HCT116 (cell line): ENCODE data around the gene SKP2. TPM values are rescaled to one million over a fixed set of nuclear protein-coding genes. Genes with fewer than 3 reads are reported as not detected.

ENCODE experiments used
- ATAC-seq: fragments of 200-7000 bp; cut with Tn5 transposase; 2 replicates; pipeline ENCODE4 v1.9.1; 2020; ENCODE audit warnings: mild to moderate bottlenecking, moderate library complexity
- BruUV-seq: library from RNA; stranded (reverse); fragments of 400-500 nt; replicated peaks from 2 replicates; lab custom pipeline; 2021; lab: Mats Ljungman, UMichigan
- CTCF ChIA-PET: fragments of 300-600 bp; sonication (Branson Sonifier 250); formaldehyde crosslinking; loops from one replicate; lab custom pipeline; 2021; ENCODE audit warnings: antibody characterized with exemption; lab: Charles Lee
- POLR2A ChIA-PET: fragments of 300-600, 350-600 bp; sonication (Branson Sonifier 250); formaldehyde crosslinking; loops from one replicate; lab custom pipeline; 2021; ENCODE audit warnings: antibody characterized with exemption; lab: Charles Lee
- RAD21 ChIA-PET, 2 experiments: fragments of 300-600 bp; sonication (Branson Sonifier 250); formaldehyde crosslinking; loops; one replicate each; lab custom pipeline; 2023; ENCODE audit warnings: low total read pairs in 2 of 2; ENCODE audit not compliant: uncharacterized antibody in 2 of 2, unreplicated experiment in 2 of 2, low non-redundant PET in 1 of 2; lab: Charles Lee
- DNase-seq: peaks from one replicate; pipeline ENCODE4 v3.0.0-alpha.2; 2010; ENCODE audit warnings: low read depth, low spot score
- H2AFZ ChIP-seq: fragments of 200-600 bp; shearing (Covaris generic), sonication (generic); 2 replicates; pipeline ENCODE4 v1.6.1; 2017; ENCODE audit warnings: low read depth, mixed run types, mixed read lengths, antibody characterized with exemption, low read length; ENCODE audit not compliant: poor library complexity, severe bottlenecking
- H3K27ac ChIP-seq: 2 replicates; pipeline ENCODE4 v1.5.1; 2012; ENCODE audit warnings: low read depth, low read length
- H3K27me3 ChIP-seq: fragments of 200-600 bp; sonication (generic); 2 replicates; pipeline ENCODE4 v1.6.1; 2016; ENCODE audit warnings: mixed run types, low read length, mixed read lengths; ENCODE audit not compliant: insufficient read depth
- H3K36me3 ChIP-seq, 2 experiments: fragments of 200-500 bp in 1 of 2; fragments of 200-600 bp in 1 of 2; sonication (Bioruptor generic) in 1 of 2; sonication (generic) in 1 of 2; 2 replicates each; pipeline versions ENCODE4 v1.5.1 to v1.6.1; 2014 to 2016; ENCODE audit warnings: low read length in 2 of 2, inconsistent platforms in 1 of 2, mixed read lengths in 1 of 2, mixed run types in 1 of 2; ENCODE audit not compliant: insufficient read depth in 2 of 2, control insufficient read depth in 1 of 2
- H3K4me1 ChIP-seq, 2 experiments: fragments of 200-600 bp in 1 of 2; sonication (generic) in 1 of 2; 2 replicates each; pipeline versions ENCODE4 v1.5.1 to v1.6.1; 2012 to 2017; ENCODE audit warnings: low read length in 2 of 2, inconsistent platforms in 1 of 2, mild to moderate bottlenecking in 1 of 2, mixed read lengths in 1 of 2, mixed run types in 1 of 2, moderate library complexity in 1 of 2; ENCODE audit not compliant: insufficient read depth in 2 of 2, control insufficient read depth in 1 of 2
- H3K4me2 ChIP-seq: fragments of 200-600 bp; sonication (generic); 2 replicates; pipeline ENCODE4 v1.6.1; 2017; ENCODE audit warnings: mixed run types, low read length, mixed read lengths
- H3K4me3 ChIP-seq, 2 experiments: fragments of 200-600 bp in 1 of 2; sonication (generic) in 1 of 2; replicated peaks in 1 of 2; 2 replicates each; pipeline ENCODE4 v1.5.1; 2011 to 2016; ENCODE audit warnings: low read length in 2 of 2, control low read depth in 1 of 2, low read depth in 1 of 2, mild to moderate bottlenecking in 1 of 2, mixed read lengths in 1 of 2, mixed run types in 1 of 2
- H3K79me2 ChIP-seq: fragments of 200-600 bp; sonication (generic); 2 replicates; pipeline ENCODE4 v1.6.1; 2017; ENCODE audit warnings: mild to moderate bottlenecking, mixed run types, low read length, moderate library complexity, mixed read lengths; ENCODE audit not compliant: insufficient read depth
- H3K9ac ChIP-seq: fragments of 200-600 bp; sonication (generic); 2 replicates; pipeline ENCODE4 v1.6.1; 2016; ENCODE audit warnings: low read length, mixed read lengths
- H3K9me2 ChIP-seq: fragments of 200-600 bp; sonication (generic), shearing (Covaris generic); 2 replicates; pipeline ENCODE4 v1.6.1; 2017; ENCODE audit warnings: mixed run types, mild to moderate bottlenecking, moderate library complexity; ENCODE audit not compliant: insufficient read depth
- H3K9me3 ChIP-seq, 2 experiments: fragments of 200-500 bp in 1 of 2; fragments of 200-600 bp in 1 of 2; sonication (Bioruptor generic) in 1 of 2; sonication (generic) in 1 of 2; 2 replicates each; pipeline ENCODE4 v1.6.1; 2014 to 2017; ENCODE audit warnings: low read length in 2 of 2, mixed read lengths in 2 of 2, inconsistent platforms in 1 of 2, low read depth in 1 of 2, mild to moderate bottlenecking in 1 of 2, mixed run types in 1 of 2, moderate library complexity in 1 of 2; ENCODE audit not compliant: control insufficient read depth in 1 of 2, insufficient read depth in 1 of 2
- H4K20me1 ChIP-seq: fragments of 200-600 bp; sonication (generic), shearing (Covaris generic); 2 replicates; pipeline ENCODE4 v1.6.1; 2017; ENCODE audit warnings: mixed run types, mild to moderate bottlenecking, moderate library complexity; ENCODE audit not compliant: insufficient read depth
- ATF3 ChIP-seq: IDR thresholded peaks from 2 replicates; pipeline ENCODE4 v1.6.1; 2012
- CBX3 ChIP-seq: IDR thresholded peaks from 2 replicates; pipeline ENCODE4 v1.6.1; 2012; ENCODE audit warnings: low read depth
- CEBPB ChIP-seq: IDR thresholded peaks from 2 replicates; pipeline ENCODE4 v1.6.1; 2012; ENCODE audit warnings: low read depth
- EGR1 ChIP-seq: IDR thresholded peaks from 2 replicates; pipeline ENCODE4 v1.6.1; 2012; ENCODE audit warnings: low read depth
- EZH2 ChIP-seq: fragments of 200-600 bp; sonication (generic); IDR thresholded peaks from 2 replicates; pipeline ENCODE4 v1.6.1; 2017; ENCODE audit warnings: antibody characterized with exemption, mixed run types
- FOSL1 ChIP-seq: IDR thresholded peaks from 2 replicates; pipeline ENCODE4 v1.6.1; 2012; ENCODE audit warnings: low read depth
- JUND ChIP-seq: IDR thresholded peaks from 2 replicates; pipeline ENCODE4 v1.6.1; 2012
- MAX ChIP-seq: IDR thresholded peaks from 2 replicates; pipeline ENCODE4 v1.6.1; 2012
- POLR2A ChIP-seq: IDR thresholded peaks from 2 replicates; pipeline ENCODE4 v1.7.0; 2011; ENCODE audit warnings: borderline replicate concordance; ENCODE audit not compliant: insufficient read depth, insufficient read length; ENCODE audit errors: extremely low read depth
- POLR2AphosphoS5 ChIP-seq: IDR thresholded peaks from 2 replicates; pipeline ENCODE4 v1.6.1; 2011; ENCODE audit warnings: mild to moderate bottlenecking, low read depth, low read length, moderate library complexity
- SP1 ChIP-seq: IDR thresholded peaks from 2 replicates; pipeline ENCODE4 v1.6.1; 2012; ENCODE audit warnings: low read depth
- TCF7L2 ChIP-seq: IDR thresholded peaks from 2 replicates; pipeline ENCODE4 v1.7.0; 2011; ENCODE audit warnings: borderline replicate concordance, inconsistent platforms; ENCODE audit not compliant: insufficient read depth, insufficient read length; ENCODE audit errors: extremely low read depth
- YY1 ChIP-seq: IDR thresholded peaks from 2 replicates; pipeline ENCODE4 v1.6.1; 2011; ENCODE audit warnings: low read length, low read depth, moderate library complexity, mild to moderate bottlenecking; ENCODE audit not compliant: insufficient replicate concordance; ENCODE audit errors: extremely low read depth
- ZNF274 ChIP-seq: fragments of 200-500 bp; sonication (Bioruptor generic); IDR thresholded peaks from 2 replicates; pipeline ENCODE4 v1.6.1; 2014; ENCODE audit warnings: mild to moderate bottlenecking, low read depth, low read length, inconsistent platforms
- intact Hi-C: fragments of 100-400 bp; cut with micrococcal nuclease; formaldehyde crosslinking; loops from 2 replicates; pipeline ENCODE4 v1.10.0; 2022
- total RNA-seq: library from RNA; stranded (reverse); gene quantifications from one replicate; pipeline ENCODE4 v1.2.1, GENCODE V29; 2021; ENCODE audit not compliant: unreplicated experiment
- TF ChIP-seq, protein P1 (sequence below): IDR thresholded peaks from 2 replicates; pipeline ENCODE4 v1.6.1; 2011; ENCODE audit warnings: mild to moderate bottlenecking, low read length, moderate library complexity; ENCODE audit not compliant: insufficient replicate concordance; ENCODE audit errors: extremely low read depth
- TF ChIP-seq, protein P2 (sequence below): IDR thresholded peaks from 2 replicates; pipeline ENCODE4 v1.6.1; 2012; ENCODE audit warnings: low read depth

The SKP2 gene
- total RNA-seq, 1 experiment from 2014 or later = 44.3 TPM

GRCh38 chr5:36174119-36174518, 22.2 kb downstream of the SKP2 start:
- BruUV-seq = no TSS peak
- ChIA-PET POLR2A (no interaction called here), RAD21 (no interaction called here), CTCF (no interaction called here)
- Histone ChIP-seq H3K36me3 (peaks cover 35 to 48% of the 10 kb centered on the region in 2 experiments), H3K79me2 (no peaks in the 10 kb centered on the region), H3K4me2 (no peak overlapping the region), H3K27ac (no peak overlapping the region), H3K9me2 (no peaks in the 10 kb centered on the region), H2AFZ (no peak overlapping the region), H3K9me3 (no peaks in the 10 kb centered on the region), H3K9ac (no peak overlapping the region), H3K4me3 (no peak overlapping the region), H3K27me3 (no peaks in the 10 kb centered on the region), H3K4me1 (no peaks in the 10 kb centered on the region), H4K20me1 (no peaks in the 10 kb centered on the region)
- TF ChIP-seq, protein P1, sequence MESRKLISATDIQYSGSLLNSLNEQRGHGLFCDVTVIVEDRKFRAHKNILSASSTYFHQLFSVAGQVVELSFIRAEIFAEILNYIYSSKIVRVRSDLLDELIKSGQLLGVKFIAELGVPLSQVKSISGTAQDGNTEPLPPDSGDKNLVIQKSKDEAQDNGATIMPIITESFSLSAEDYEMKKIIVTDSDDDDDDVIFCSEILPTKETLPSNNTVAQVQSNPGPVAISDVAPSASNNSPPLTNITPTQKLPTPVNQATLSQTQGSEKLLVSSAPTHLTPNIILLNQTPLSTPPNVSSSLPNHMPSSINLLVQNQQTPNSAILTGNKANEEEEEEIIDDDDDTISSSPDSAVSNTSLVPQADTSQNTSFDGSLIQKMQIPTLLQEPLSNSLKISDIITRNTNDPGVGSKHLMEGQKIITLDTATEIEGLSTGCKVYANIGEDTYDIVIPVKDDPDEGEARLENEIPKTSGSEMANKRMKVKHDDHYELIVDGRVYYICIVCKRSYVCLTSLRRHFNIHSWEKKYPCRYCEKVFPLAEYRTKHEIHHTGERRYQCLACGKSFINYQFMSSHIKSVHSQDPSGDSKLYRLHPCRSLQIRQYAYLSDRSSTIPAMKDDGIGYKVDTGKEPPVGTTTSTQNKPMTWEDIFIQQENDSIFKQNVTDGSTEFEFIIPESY = no peak
- no peak for TF ChIP-seq YY1
- TF ChIP-seq ZNF274 = no peak
- no peak for TF ChIP-seq MAX
- TF ChIP-seq SP1 = no peak
- no peak for ATAC-seq
- intact Hi-C loops = no loop called here
- no peak for DNase-seq

- ATAC-seq (no peak), DNase-seq (no peak)
- H3K4me1 ChIP-seq = no peaks in the 10 kb centered on the region
- H3K9me2 ChIP-seq = no peaks in the 10 kb centered on the region
- RAD21 ChIA-PET = no interaction called here
- intact Hi-C loops = no loop called here
- no peak overlapping the region for H3K4me3 ChIP-seq
- no TSS peak for BruUV-seq
- no peak overlapping the region for H3K27ac ChIP-seq
- H2AFZ ChIP-seq = no peak overlapping the region
- peaks cover 34 to 47% of the 10 kb centered on the region in 2 experiments for H3K36me3 ChIP-seq
- no peak overlapping the region for H3K4me2 ChIP-seq
- H3K9me3 ChIP-seq = no peaks in the 10 kb centered on the region
- no peaks in the 10 kb centered on the region for H3K27me3 ChIP-seq
- no peaks in the 10 kb centered on the region for H4K20me1 ChIP-seq
- CTCF ChIA-PET = no interaction called here
- H3K9ac ChIP-seq = no peak overlapping the region
- no peaks in the 10 kb centered on the region for H3K79me2 ChIP-seq
- POLR2A ChIA-PET = no interaction called here
- TF ChIP-seq ATF3 = no peak
- TF ChIP-seq, protein P2, sequence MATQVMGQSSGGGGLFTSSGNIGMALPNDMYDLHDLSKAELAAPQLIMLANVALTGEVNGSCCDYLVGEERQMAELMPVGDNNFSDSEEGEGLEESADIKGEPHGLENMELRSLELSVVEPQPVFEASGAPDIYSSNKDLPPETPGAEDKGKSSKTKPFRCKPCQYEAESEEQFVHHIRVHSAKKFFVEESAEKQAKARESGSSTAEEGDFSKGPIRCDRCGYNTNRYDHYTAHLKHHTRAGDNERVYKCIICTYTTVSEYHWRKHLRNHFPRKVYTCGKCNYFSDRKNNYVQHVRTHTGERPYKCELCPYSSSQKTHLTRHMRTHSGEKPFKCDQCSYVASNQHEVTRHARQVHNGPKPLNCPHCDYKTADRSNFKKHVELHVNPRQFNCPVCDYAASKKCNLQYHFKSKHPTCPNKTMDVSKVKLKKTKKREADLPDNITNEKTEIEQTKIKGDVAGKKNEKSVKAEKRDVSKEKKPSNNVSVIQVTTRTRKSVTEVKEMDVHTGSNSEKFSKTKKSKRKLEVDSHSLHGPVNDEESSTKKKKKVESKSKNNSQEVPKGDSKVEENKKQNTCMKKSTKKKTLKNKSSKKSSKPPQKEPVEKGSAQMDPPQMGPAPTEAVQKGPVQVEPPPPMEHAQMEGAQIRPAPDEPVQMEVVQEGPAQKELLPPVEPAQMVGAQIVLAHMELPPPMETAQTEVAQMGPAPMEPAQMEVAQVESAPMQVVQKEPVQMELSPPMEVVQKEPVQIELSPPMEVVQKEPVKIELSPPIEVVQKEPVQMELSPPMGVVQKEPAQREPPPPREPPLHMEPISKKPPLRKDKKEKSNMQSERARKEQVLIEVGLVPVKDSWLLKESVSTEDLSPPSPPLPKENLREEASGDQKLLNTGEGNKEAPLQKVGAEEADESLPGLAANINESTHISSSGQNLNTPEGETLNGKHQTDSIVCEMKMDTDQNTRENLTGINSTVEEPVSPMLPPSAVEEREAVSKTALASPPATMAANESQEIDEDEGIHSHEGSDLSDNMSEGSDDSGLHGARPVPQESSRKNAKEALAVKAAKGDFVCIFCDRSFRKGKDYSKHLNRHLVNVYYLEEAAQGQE = no peak
- no peak for TF ChIP-seq JUND
- no peak for TF ChIP-seq CEBPB
- TF ChIP-seq FOSL1 = no peak
- TF ChIP-seq POLR2AphosphoS5 = no peak
- no peak for TF ChIP-seq EZH2
- no peak for TF ChIP-seq POLR2A
- TF ChIP-seq SP1 = no peak
- TF ChIP-seq YY1 = no peak
- TF ChIP-seq ZNF274 = no peak
- TF ChIP-seq CBX3 = no peak
- TF ChIP-seq TCF7L2 = no peak
- TF ChIP-seq EGR1 = no peak
These were observed 23.1 kb downstream of the SKP2 start for GRCh38 chr5:36175043-36175442.
